AG09309 (cell line): ENCODE results near the gene ZFAND3.

ENCODE experiments used
- DNase-seq: peaks from one replicate; pipeline ENCODE4 v3.0.0-alpha.2; 2010; ENCODE audit warnings: low read depth
- H3K4me3 ChIP-seq: 2 replicates; pipeline ENCODE4 v1.5.1; 2011; ENCODE audit warnings: mild to moderate bottlenecking, low read depth, low read length, moderate library complexity; ENCODE audit not compliant: control insufficient read depth
- TF ChIP-seq, protein P1 (sequence below): IDR thresholded peaks from 2 replicates; pipeline ENCODE4 v1.5.1; 2011; ENCODE audit warnings: mild to moderate bottlenecking, low read depth, low read length, inconsistent platforms; ENCODE audit not compliant: insufficient read depth, control insufficient read depth; ENCODE audit errors: missing control alignments

ZFAND3 gene

GRCh38 chr6:38172739-38173410 lies 353.3 kb downstream of the ZFAND3 start:
- TF ChIP-seq, protein P1, sequence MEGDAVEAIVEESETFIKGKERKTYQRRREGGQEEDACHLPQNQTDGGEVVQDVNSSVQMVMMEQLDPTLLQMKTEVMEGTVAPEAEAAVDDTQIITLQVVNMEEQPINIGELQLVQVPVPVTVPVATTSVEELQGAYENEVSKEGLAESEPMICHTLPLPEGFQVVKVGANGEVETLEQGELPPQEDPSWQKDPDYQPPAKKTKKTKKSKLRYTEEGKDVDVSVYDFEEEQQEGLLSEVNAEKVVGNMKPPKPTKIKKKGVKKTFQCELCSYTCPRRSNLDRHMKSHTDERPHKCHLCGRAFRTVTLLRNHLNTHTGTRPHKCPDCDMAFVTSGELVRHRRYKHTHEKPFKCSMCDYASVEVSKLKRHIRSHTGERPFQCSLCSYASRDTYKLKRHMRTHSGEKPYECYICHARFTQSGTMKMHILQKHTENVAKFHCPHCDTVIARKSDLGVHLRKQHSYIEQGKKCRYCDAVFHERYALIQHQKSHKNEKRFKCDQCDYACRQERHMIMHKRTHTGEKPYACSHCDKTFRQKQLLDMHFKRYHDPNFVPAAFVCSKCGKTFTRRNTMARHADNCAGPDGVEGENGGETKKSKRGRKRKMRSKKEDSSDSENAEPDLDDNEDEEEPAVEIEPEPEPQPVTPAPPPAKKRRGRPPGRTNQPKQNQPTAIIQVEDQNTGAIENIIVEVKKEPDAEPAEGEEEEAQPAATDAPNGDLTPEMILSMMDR, result no peak
- H3K4me3 ChIP-seq, result no peak overlapping the region
- DNase-seq, result no peak

- no peak for DNase-seq
- no peak overlapping the region for H3K4me3 ChIP-seq
- TF ChIP-seq, protein P1, result no peak
Observed at GRCh38 chr6:38173909-38174308, 354.4 kb downstream of the ZFAND3 start.

DNA sequence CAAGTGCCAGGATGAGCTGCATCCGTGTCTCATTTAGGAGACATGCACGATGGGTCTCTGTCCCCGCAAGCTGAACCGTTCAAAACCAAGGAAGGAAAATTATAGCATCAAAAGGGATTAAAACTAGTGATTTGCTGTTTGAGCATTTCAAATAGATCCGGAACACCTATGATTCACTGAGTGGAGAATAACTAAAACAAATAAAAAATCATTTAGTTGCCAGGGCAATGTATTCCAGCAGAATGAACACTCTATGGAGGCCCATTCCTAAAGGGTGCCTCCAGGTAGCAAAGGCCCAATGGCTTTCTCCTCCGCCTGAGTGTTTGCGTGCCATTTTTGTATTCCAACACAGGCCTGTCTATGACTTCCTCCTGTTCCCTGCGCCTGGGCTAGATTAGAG lies 354.8 kb downstream of the ZFAND3 start:
- no peak overlapping the region for H3K4me3 ChIP-seq
- DNase-seq, result no peak
- TF ChIP-seq, protein P1, result no peak

GRCh38 chr6:38174806-38175495 lies 355.4 kb downstream of the ZFAND3 start:
- TF ChIP-seq, protein P1, result no peak
- DNase-seq, result no peak
- no peak overlapping the region for H3K4me3 ChIP-seq

- TF ChIP-seq, protein P1, result no peak
- H3K4me3 ChIP-seq, result no peak overlapping the region
- DNase-seq, result no peak
Observed at GRCh38 chr6:38175786-38176185, 356.3 kb downstream of the ZFAND3 start.

DNA sequence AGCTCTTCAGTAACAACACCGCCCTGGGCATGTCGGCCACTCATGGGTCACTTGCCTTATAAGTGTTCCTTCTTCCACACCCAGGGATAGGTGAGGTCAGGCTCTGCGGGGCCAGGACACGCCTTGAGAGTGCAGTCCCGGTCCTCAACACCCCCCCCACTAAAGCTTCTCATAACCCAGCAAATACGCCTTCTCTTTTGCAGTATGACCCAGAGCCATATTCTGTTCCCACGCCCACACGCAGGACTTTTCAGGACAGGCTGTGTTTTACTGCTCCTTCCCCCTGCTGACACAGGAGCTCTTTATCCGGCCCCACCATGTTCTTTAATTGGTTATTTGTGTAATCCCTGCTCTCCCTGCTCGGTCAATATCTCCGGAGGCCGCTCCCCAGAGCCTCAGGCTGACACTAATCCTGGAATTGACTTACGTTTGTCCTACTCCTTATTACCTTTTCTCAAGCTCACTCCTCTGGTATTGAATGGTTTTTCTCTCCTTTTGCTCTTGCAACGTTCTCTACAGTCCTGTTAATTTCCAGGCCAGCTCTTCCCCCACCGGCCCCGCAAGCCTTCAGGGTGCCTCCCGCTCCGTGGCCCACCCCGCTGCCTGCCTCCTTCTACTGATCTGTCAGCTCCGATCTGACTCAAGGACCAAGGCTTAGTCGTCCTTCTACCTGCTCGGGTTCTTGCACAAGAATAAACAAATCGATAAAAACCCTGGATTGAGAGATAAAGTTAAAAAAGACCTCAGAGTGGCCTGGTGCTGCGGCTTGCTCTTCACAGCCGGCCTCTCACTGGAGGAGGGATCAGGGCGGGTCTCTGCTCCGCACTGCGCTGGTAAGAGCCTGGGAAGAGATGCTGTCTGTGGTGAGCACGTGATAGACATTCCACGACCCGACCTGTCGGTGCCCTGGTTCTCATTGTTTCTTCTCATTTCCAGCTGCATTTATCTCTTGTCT lies 357.5 kb downstream of the ZFAND3 start:
- no peak for DNase-seq
- H3K4me3 ChIP-seq, result no peak overlapping the region
- TF ChIP-seq, protein P1, result no peak
